Heart right ventricle (tissue), 16 donors: ENCODE data around the gene CCDC198. TPM values are rescaled to one million over a fixed set of nuclear protein-coding genes. Genes with fewer than 3 reads are reported as not detected.

Experiments
- ATAC-seq, 8 donors: fragments of 200-7000 bp; cut with Tn5 transposase; one replicate each; pipeline ENCODE4 v1.9.1; 2020; ENCODE audit warnings: mild to moderate bottlenecking in 8 of 8, moderate library complexity in 8 of 8, moderate number of reproducible peaks in 1 of 8
- DNase-seq, 2 donors: peaks; one replicate each; pipeline ENCODE4 v3.0.0-alpha.2; 2020
- H3K27ac ChIP-seq, 10 donors: fragments of 200-600 bp; sonication (generic) in 2 of 10; one replicate each; pipeline versions ENCODE4 v1.5.0 to v1.8.0; 2020 to 2022; ENCODE audit warnings: mild to moderate bottlenecking in 3 of 10
- H3K27me3 ChIP-seq, 7 donors: fragments of 200-600 bp; one replicate each; pipeline ENCODE4 v1.8.0; 2021 to 2022; ENCODE audit warnings: mild to moderate bottlenecking in 2 of 7
- H3K36me3 ChIP-seq, 9 donors: fragments of 200-600 bp; sonication (generic) in 1 of 9; one replicate each; pipeline versions ENCODE4 v1.5.0 to v1.8.0; 2020 to 2022; ENCODE audit warnings: mild to moderate bottlenecking in 2 of 9
- H3K4me1 ChIP-seq, 9 donors: fragments of 200-600 bp; sonication (generic) in 1 of 9; one replicate each; pipeline versions ENCODE4 v1.5.0 to v1.8.0; 2020 to 2022; ENCODE audit warnings: mild to moderate bottlenecking in 4 of 9
- H3K4me3 ChIP-seq, 10 donors: fragments of 200-600 bp; sonication (generic) in 2 of 10; one replicate each; pipeline versions ENCODE4 v1.5.0 to v1.8.0; 2020 to 2022; ENCODE audit warnings: mild to moderate bottlenecking in 7 of 10, moderate library complexity in 2 of 10
- H3K9me3 ChIP-seq, 11 donors: fragments of 200-600 bp in 10 of 11; sonication (generic) in 2 of 11; one replicate each; pipeline versions ENCODE4 v1.5.0 to v1.8.0; 2013 to 2022; ENCODE audit warnings: mild to moderate bottlenecking in 2 of 11, control low read depth in 1 of 11, moderate library complexity in 1 of 11
- WGBS, 2 donors: extraction: QIAGEN DNeasy Blood & Tissue Kit; methylation state at CpG; one replicate each; pipeline ENCODE4 v1.1.7; 2013; ENCODE audit warnings: inconsistent platforms in 1 of 2; 5-methylcytosine and 5-hydroxymethylcytosine counted together
- intact Hi-C, 10 donors: fragments of 100-400 bp; cut with DNase I; formaldehyde crosslinking; loops; one replicate each; pipeline versions ENCODE4 v1.11.1 to v1.14.2; 2022
- polyA plus RNA-seq, 2 donors: library from polyadenylated mRNA; stranded (reverse); fragments of 200-250 nt; gene quantifications; one replicate each; pipeline ENCODE4 v1.2.3, GENCODE V29; 2013
- total RNA-seq, 10 donors: library from RNA; stranded (reverse); fragmentation: NEBNext Ultra II Directional in 3 of 10; extraction: Animal tissue kit (Norgen Biotek cat#: 25700) in 3 of 10; gene quantifications; one replicate each; pipeline versions ENCODE4 v1.2.1 to v1.2.4, GENCODE V29; 2021 to 2023
- TF ChIP-seq, protein P1 (sequence below), 9 donors: fragments of 200-600 bp; sonication (generic) in 2 of 9; IDR thresholded peaks; one replicate each; pipeline versions ENCODE4 v1.5.0 to v1.8.0; 2021 to 2022; ENCODE audit warnings: antibody characterized with exemption in 9 of 9, mild to moderate bottlenecking in 5 of 9, moderate library complexity in 1 of 9
- donor health status: Arrhythmogenic right ventricular cardiomyopathy.
- donor health status: ischemic (EF 13 %, LVEDD 7.1; RV severe dilation, severe dysfunction).
- donor health status: healthy with polysubstance abuse.
- donor health status: DM: no; HTN: yes; CAD: no.
- donor health status: DM: no; HTN: no; CAD: no.
- donor health status: ischemic (EF 25% LVEDD 6.9; RV normal size, moderate dysfunction).
- donor health status: ischemic (EF 25% LVEDD 5.7; RV mildly dilated, moderate dysfunction).
- donor health status: healthy.
- donor health status: DM: yes; HTN: yes; CAD: no.
- donor health status: Ischemic cardiomyopathy.
- donor health status: ischemic (EF 35%, LVEDD 5.7; RV mildly dilated, moderate dysfunction).
- donor health status: nonischemic (EF 11% LVEDD 7.7; RV severe dilation, severe dysfunction).
- donor health status: DM: yes; HTN: yes; CAD: no.
- donor health status: PGD.
- donor health status: ischemic (EF 29% LVEDD 5.4; RV normal size, mild dysfunction).
- donor health status: nonischemic (EF 23%, LVEDD 6.1; RV moderate dilation, normal function).

Gene CCDC198
- total and polyA plus RNA-seq, 12 donors, result not detected

DNA sequence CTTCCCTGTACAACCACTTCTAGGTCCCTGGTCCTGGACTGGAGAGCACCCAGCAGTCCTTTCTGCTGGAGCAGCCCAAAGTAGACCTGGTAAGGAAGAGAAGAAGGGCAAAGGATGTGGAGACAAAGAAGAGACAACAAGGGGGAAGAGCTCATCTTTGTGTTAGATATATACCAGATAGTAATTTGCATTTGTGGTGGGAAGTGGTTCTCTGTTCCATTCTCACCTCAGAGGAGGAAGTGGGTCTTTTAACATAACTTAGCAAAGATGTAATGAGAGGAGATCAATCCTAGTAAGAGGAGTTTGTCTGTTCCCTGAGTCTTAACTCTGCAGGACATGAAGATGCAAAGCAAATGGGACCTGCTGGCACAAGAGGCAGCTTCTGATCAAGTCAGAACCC, 8.0 kb downstream of the CCDC198 start:
- no peak for DNase-seq

DNA sequence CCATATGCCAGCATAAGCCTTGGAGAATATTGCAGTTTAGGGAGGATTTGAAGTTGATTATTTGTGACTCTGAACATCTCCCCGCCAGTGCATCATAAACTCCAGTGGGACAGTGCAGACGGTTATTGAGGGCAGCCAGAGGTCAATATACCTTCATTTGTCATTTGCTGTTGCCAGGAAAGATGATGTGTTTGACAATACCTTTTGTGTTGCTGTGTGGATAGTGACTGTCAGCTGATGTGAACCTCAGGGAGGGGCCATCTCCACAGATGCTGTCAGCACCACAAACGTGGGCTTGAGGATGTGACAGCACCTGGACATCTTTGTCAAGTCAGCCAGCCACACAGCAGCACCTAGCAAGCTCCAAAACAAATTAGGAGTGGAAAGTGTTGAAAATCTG, 11.5 kb downstream of the CCDC198 start:
- peaks cover 0 to 11% (median 0%) of the 10 kb centered on the region in 7 donors for H3K27me3 ChIP-seq
- TF ChIP-seq, protein P1, sequence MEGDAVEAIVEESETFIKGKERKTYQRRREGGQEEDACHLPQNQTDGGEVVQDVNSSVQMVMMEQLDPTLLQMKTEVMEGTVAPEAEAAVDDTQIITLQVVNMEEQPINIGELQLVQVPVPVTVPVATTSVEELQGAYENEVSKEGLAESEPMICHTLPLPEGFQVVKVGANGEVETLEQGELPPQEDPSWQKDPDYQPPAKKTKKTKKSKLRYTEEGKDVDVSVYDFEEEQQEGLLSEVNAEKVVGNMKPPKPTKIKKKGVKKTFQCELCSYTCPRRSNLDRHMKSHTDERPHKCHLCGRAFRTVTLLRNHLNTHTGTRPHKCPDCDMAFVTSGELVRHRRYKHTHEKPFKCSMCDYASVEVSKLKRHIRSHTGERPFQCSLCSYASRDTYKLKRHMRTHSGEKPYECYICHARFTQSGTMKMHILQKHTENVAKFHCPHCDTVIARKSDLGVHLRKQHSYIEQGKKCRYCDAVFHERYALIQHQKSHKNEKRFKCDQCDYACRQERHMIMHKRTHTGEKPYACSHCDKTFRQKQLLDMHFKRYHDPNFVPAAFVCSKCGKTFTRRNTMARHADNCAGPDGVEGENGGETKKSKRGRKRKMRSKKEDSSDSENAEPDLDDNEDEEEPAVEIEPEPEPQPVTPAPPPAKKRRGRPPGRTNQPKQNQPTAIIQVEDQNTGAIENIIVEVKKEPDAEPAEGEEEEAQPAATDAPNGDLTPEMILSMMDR (IDR thresholded peaks at IDR 0.05), result no peak
- H3K4me1 ChIP-seq, result peaks cover 0 to 2% (median 0%) of the 10 kb centered on the region in 9 donors
- 42 to 45% methylated on average over 3 of the region's 3 CpGs for WGBS, 2 donors
- no peak overlapping the region for H3K27ac ChIP-seq
- H3K9me3 ChIP-seq, result no peaks in the 10 kb centered on the region
- intact Hi-C loops, result loop anchor here in 2 of 10 donors (10.0 kb wide), 2 partner anchors 403 to 683 kb away; no protein-coding TSS in a partner anchor
- ATAC-seq (no peak), DNase-seq (no peak)
- no peaks in the 10 kb centered on the region for H3K36me3 ChIP-seq
- H3K4me3 ChIP-seq, result no peak overlapping the region

More for the DNA sequence above, 8.0 kb downstream of the CCDC198 start:
- Histone ChIP-seq H3K36me3 (no peaks in the 10 kb centered on the region), H3K27me3 (peaks cover 0 to 11% (median 0%) of the 10 kb centered on the region in 7 donors), H3K27ac (no peak overlapping the region), H3K4me1 (peaks cover 0 to 11% (median 0%) of the 10 kb centered on the region in 9 donors), H3K9me3 (no peaks in the 10 kb centered on the region), H3K4me3 (no peak overlapping the region)
- no peak for ATAC-seq
- TF ChIP-seq, protein P1 (IDR thresholded peaks at IDR 0.05), result no peak
- intact Hi-C loops, result loop anchor here (1.0 to 10.0 kb wide), 5 partner anchors 399 to 679 kb away; no protein-coding TSS in a partner anchor

DNA sequence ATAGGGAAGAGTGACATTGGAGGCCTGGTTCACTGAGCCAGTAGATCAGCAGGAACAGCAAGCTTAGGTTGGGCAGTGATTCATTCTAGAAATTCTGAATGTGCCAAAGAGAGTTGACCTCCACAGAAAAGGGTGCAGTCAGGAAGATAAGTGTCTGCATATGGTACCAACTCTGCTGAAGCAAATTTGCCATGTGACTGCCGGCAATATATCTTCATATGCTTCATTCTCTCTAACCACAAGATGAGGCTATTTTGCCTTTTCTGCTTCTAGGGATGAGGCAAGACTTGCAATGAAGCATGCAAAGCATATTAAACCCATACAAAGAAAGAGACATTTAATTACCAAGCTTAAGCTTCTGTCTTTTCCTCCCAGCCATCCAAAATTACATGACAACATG, 13.6 kb downstream of the CCDC198 start:
- WGBS, 2 donors, result 92 to 93% methylated on average over 1 of the region's 1 CpG
- no peak for ATAC-seq
- DNase-seq, result no peak
- Histone ChIP-seq H3K27me3 (peaks cover 0 to 9% (median 0%) of the 10 kb centered on the region in 7 donors), H3K36me3 (no peaks in the 10 kb centered on the region), H3K27ac (no peak overlapping the region), H3K4me3 (no peak overlapping the region), H3K9me3 (no peaks in the 10 kb centered on the region), H3K4me1 (no peaks in the 10 kb centered on the region)
- TF ChIP-seq, protein P1 (IDR thresholded peaks at IDR 0.05), result no peak
- intact Hi-C loops, result loop anchor here in 2 of 10 donors (10.0 kb wide), 2 partner anchors 405 to 685 kb away; no protein-coding TSS in a partner anchor

DNA sequence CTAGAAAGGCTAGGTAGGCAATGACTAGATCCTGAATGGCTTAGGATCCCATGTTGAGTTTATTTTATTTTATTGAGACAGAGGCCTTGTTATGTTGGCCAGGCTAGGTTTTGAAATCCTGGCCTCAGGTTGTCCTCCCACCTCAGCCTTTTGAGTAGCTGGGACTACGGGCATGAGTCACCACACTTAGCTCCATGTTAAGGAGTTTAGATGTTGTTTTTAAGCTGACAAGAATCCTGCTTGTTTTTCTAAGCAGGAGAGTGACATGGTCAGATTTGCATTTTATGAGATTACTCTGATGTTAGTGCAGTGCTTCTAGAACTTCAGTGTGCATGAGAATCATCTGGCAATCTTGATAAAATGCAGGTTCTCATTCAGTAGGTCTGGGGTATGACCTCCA, 14.5 kb downstream of the CCDC198 start:
- Histone ChIP-seq H3K36me3 (no peaks in the 10 kb centered on the region), H3K4me3 (no peak overlapping the region), H3K27me3 (peaks cover 0 to 9% (median 0%) of the 10 kb centered on the region in 7 donors), H3K4me1 (no peaks in the 10 kb centered on the region), H3K9me3 (no peaks in the 10 kb centered on the region), H3K27ac (no peak overlapping the region)
- ATAC-seq (no peak), DNase-seq (no peak)
- 85 to 88% methylated on average over 1 of the region's 1 CpG for WGBS, 2 donors
- TF ChIP-seq, protein P1 (IDR thresholded peaks at IDR 0.05), result no peak
- intact Hi-C loops, result no loop called here
